ENCODE data around the gene RNF169.
"Not testable (repeated sequence)": the region's sequence is repeated elsewhere in the genome, so short reads cannot be mapped to it uniquely, and the experiment has no call there.

Gene RNF169

GRCh38 chr11:74726547-74727182 is 22.0 kb upstream of the RNF169 start:
- DNase-seq, result peak; percentile 49 to 96 (median 70)
- intact Hi-C loops (cut with DNase I), result loop anchor here (1.0 to 10.0 kb wide), 3 partner anchors 24 to 272 kb away; no protein-coding TSS in a partner anchor

GRCh38 chr11:74729397-74729796 is 19.3 kb upstream of the RNF169 start:
- DNase-seq, result peak in 1 of 10 donors; percentile 28
- intact Hi-C loops (cut with DNase I), result loop anchor here (10.0 kb wide), 2 partner anchors 95 to 275 kb away; no protein-coding TSS in a partner anchor

- intact Hi-C loops (cut with DNase I), result no loop called here
- DNase-seq, result no peak
Measured at GRCh38 chr11:74730571-74731260, 17.9 kb upstream of the RNF169 start.

DNA sequence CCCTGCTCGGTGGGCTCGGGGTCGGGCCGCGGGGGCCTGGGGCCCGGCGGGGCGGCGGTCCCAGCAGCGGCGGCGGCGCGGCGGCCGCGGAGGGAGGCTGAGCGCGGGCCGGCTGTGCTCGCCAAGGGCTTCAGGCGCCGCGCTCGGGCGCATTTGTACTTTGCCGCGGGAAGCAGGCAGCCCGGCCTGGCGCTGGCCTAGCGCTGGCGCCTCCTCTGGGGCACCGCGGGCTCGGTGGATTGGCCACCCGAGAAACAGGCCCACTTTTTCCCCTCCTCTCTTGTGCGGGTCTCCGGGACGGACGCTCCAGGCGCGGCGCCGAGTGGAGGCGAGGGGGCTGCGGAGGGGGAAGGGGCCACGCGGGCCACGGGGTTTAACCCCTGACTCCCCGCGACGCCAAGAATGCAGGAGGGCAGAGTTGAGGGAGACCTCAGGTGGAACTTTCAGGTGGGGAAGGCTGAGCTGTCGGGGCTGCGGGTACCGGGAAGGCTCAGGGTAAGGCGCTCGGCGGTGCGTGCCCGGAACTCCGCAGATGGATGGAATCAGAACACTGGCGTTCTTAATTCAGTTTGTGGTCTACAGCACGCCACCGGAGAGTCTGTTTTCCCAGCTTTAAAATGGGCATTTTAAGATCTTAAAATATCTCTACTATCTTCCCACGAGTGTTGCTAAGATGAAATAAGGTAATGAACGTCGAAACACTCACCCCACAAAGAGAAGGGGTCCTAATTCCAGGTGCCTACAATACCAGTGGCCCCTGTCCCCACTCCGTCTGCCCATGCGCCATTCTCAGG is 17.2 kb upstream of the RNF169 start, which contains the start of gene CHRDL2:
TSS of gene CHRDL2 (minus strand) at position 126 of the 794 bp plus-strand sequence. CDS start 538 bp downstream, outside the sequence.
- intact Hi-C loops (cut with DNase I), result no loop called here
- peak in 5 of 10 donors; percentile 41 to 89 (median 42) for DNase-seq

GRCh38 chr11:74734559-74734925 is 14.1 kb upstream of the RNF169 start:
- intact Hi-C loops (cut with DNase I), result no loop called here
- no peak for DNase-seq

- no peak for DNase-seq
- intact Hi-C loops (cut with DNase I), result no loop called here
Measured at GRCh38 chr11:74735365-74735928, 13.2 kb upstream of the RNF169 start.

- intact Hi-C loops (cut with DNase I), result no loop called here
- no peak for DNase-seq
Measured at GRCh38 chr11:74736031-74736430, 12.6 kb upstream of the RNF169 start.

DNA sequence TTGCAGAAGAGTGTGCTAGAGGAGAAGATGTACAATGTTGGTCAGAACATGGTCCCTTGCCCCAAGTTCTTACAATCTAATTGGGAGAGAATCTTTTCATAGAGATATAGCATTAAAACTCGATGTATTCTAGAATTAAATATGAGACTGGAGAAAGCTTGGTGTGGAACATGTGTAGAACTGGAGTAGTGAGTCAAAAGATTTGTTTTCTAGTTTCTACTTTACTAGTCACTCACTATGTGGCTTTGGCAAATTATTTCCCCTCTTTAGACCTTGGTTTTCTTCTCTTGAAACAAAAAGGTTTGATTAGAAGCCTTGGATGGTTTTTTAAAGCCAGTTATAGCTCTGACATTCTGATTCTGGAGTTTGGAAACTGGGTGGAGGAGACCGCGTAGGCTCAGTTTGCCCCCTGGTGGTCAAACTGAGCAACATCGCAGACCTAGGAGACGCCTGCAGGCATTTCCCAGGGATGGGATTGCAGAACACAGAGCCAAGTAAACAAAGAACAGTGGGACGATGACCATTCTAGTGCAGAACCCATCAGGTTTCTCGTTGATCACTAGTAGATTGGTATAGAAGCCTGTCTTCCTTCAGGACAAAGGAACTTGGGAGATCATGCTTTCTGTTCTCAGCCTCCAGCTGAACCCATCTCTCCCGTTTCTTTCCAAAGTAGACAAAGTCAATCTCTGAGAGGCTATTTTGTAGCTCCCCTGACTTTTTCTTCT is 8.9 kb upstream of the RNF169 start:
- intact Hi-C loops (cut with DNase I), result no loop called here
- peak in 5 of 10 donors; percentile 34 to 92 (median 54) for DNase-seq

DNA sequence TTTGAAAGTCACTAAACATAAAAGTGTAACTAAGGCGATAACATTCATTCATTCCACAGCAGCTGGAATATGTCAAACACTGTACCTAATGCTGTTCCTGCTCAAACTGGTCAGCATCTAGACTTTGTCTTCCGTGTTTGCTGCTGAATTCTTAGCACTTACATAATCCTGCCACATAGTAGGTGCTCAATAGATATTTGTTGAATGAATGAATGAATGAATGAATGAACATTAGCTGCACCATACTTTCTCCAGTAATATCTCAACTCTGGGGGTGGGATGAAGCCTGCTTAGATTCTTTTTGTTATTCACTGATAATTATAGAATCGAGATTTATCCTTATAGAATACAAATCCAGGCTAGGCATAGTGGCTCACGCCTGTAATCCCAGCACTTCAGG is 6.6 kb upstream of the RNF169 start:
- intact Hi-C loops (cut with DNase I), result no loop called here
- no peak for DNase-seq

GRCh38 chr11:74743640-74744039 is 5.0 kb upstream of the RNF169 start:
- no peak for DNase-seq
- intact Hi-C loops (cut with DNase I), result no loop called here

DNA sequence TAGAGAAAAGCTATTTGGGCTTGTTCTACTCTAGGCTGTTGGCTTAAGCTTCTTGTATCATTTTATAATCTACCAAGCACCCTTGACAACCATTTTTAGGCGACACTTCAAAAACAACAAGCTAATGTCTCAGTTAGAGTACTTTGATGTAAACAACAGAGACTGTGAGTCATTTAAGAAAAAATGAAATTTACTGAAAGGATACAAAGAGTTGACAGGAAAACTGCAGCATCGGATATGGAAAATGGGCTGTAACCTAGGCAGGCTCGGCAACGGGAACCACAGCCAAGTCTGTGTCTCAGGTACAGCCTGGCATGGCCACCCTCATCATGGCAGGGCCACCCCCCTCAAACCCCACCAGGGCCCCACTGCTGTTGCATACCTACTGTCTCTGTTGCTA is 4.4 kb upstream of the RNF169 start:
- intact Hi-C loops (cut with DNase I), result no loop called here
- no peak for DNase-seq

DNA sequence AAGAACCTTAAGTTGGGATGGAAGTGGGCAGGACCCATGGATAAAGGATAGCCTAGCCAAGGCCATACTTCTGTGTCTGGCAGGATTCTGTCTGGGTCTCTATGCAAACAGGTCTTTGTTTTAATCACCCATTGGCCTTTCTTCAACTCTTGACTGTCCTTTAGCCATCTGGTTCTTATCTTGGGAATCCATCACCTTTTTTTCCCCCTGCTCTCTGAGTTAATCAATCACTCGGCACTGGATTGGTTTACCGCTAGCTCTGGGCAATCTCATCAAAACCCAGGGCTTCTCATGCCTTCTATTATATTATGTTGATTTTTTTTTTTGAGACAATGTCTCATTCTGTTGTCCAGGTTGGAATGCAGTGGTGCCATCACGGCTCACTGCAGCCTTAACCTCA is 1.8 kb upstream of the RNF169 start:
- intact Hi-C loops (cut with DNase I), result no loop called here
- DNase-seq, result no peak

DNA sequence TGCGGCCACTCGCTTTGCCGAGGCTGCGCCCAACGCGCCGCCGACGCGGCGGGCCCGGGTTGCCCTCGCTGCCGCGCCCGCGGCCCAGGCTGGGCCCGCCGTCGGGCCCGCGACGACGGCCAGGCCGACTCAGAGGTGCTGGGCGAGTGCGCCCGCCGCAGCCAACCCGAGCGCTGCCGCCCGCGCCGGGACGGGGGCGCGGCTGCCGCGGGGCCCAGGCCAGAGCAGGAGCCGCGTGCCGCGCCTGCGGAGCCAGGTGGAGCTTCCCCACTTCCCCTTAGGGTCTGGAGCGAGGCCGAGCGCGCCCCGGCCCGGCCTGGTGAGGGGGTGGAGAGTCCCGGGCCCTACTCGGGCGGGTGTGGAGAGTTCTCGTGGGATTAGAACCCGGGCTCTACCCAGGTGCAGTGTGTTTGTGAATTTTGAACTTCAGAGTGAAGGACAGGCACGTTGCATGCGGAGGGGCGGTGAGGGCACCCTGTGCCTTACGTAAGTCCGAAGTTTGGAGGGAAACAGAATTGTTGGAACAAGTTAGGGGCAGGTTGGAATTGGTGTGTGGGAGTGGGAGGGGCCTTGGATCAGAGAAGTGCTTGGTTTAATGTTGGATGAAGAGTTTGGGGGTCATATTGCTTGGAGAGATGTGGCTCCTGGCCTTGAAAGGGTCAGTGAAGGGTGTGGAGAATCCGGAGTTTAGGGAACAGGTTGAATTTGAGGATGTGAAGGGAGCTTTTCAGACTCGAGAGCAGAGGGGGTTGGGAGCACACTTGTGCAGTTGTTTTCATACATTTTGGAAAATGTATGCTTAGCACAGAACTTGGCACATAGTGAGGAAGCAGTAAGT is 697 bp downstream of the RNF169 start:
- DNase-seq, result peak in 6 of 10 donors; percentile 21 to 90 (median 38)
- intact Hi-C loops (cut with DNase I), result no loop called here

DNA sequence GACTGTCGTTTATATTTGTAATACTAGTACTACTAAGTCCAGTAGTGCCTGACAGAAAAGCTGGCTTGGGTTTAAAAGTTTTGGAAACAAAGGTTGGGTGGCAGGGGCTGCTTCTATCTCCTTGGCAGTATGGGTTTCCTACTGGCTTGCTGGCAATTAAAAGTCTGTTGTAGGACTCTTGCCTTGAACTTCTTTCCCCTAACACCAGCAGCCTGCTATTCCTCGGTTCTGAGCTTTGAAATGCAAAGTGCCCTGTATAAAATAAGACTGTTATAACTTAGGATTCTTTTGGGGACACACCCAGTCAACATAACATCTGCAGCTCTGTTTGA is 1.3 kb downstream of the RNF169 start:
- no peak for DNase-seq
- intact Hi-C loops (cut with DNase I), result no loop called here

- intact Hi-C loops (cut with DNase I); DNase-seq: not testable (repeated sequence)
Measured at GRCh38 chr11:74750598-74750997, 1.9 kb downstream of the RNF169 start.

GRCh38 chr11:74751303-74751702 is 2.7 kb downstream of the RNF169 start:
- intact Hi-C loops (cut with DNase I), result no loop called here
- no peak for DNase-seq

DNA sequence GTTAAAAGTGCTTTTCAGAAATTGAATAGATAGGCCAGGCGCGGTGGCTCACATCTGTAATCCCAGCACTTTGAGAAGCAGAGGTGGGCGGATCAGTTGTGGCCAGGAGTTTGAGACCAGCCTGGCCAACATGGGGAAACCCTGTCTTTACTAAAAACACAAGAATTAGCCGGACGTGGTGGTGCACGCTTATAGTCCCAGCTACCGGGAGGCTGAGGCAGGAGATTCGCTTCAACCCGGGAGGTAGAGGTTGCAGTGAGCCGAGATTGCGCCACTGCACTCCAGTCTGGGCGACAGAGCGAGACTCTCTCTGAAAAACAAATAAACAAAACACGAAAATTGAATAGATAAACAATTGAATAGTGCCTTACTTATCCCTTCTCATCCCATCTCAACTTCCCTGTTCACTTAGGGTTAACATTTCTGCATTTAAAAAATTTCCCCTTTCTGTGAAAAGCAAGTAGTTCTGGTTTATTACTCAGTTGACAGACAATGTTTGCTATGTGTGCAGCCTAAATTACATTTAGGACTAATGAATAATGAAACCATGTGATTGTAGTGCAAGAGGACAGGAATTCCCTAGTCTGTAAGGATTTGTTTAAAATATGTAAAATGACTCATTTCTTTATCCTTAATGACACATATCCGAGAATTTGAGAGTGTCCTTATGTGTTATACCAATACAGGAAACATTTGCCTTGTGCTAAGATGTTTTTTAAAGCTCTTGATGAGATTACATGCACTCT is 6.0 kb downstream of the RNF169 start:
- intact Hi-C loops (cut with DNase I), result no loop called here
- DNase-seq, result no peak

DNA sequence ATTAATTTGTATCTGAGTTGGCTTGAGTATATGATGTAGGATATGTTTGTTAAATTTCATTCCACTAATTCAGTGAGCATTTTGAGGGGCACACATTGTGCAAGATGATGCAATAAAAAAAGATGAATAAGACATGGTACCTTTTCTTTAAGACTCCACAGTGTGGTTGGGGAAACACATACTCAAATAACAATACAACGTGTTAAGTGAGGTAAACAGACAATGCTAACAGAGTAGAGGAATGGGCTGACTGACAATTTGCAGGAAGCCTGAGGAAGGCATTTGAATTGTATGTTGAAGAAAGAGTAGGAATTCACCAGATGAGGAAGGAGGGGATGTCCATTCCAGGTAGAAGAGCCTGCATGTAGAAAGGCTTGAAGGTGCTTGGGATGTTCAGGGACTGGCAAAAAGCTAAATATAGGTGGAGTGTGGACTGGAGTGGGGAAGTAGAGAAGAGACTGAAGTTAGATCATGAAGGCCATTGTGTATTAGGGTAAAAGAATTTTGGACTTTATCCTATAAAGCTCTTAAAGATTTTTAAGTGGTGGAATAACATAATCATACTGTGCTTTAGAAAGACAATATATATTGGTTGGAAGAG is 6.8 kb downstream of the RNF169 start:
- intact Hi-C loops (cut with DNase I), result no loop called here
- DNase-seq, result no peak
